H9 (cell line): ENCODE data around the gene NCKAP5. TPM values are rescaled to one million over a fixed set of nuclear protein-coding genes. Genes with fewer than 3 reads are reported as not detected.

Experiments
- DNase-seq: peaks from one replicate; pipeline ENCODE4 v3.0.0-alpha.2; 2017
- H2AFZ ChIP-seq: one replicate; pipeline ENCODE4 v1.6.1; 2013; ENCODE audit warnings: mild to moderate bottlenecking, low read length, control low read depth, moderate library complexity
- H2AK5ac ChIP-seq: 2 replicates; pipeline ENCODE4 v1.6.1; 2013; ENCODE audit warnings: low read length, control low read depth, mixed read lengths; ENCODE audit not compliant: insufficient read length
- H2BK120ac ChIP-seq: one replicate; pipeline ENCODE4 v1.6.1; 2013; ENCODE audit warnings: low read depth, mild to moderate bottlenecking, low read length, control low read depth, inconsistent platforms; ENCODE audit not compliant: poor library complexity, severe bottlenecking
- H2BK12ac ChIP-seq: 2 replicates; pipeline ENCODE4 v1.6.1; 2013; ENCODE audit warnings: low read length, control low read depth, mixed read lengths, low read depth; ENCODE audit not compliant: insufficient read length
- H2BK15ac ChIP-seq: 2 replicates; pipeline ENCODE4 v1.6.1; 2013; ENCODE audit warnings: low read depth, low read length, control low read depth
- H2BK20ac ChIP-seq: one replicate; pipeline ENCODE4 v1.6.1; 2013; ENCODE audit warnings: low read depth, mild to moderate bottlenecking, low read length, control low read depth, inconsistent platforms; ENCODE audit not compliant: poor library complexity, severe bottlenecking
- H2BK5ac ChIP-seq: 2 replicates; pipeline ENCODE4 v1.6.1; 2013; ENCODE audit warnings: low read length, control low read depth, mixed read lengths; ENCODE audit not compliant: insufficient read length
- H3K14ac ChIP-seq: 2 replicates; pipeline ENCODE4 v1.6.1; 2013; ENCODE audit warnings: low read length, control low read depth; ENCODE audit not compliant: insufficient read depth
- H3K18ac ChIP-seq: 2 replicates; pipeline ENCODE4 v1.6.1; 2013; ENCODE audit warnings: low read depth, mild to moderate bottlenecking, mixed read lengths, low read length, control low read depth; ENCODE audit not compliant: insufficient read length
- H3K23ac ChIP-seq: 2 replicates; pipeline ENCODE4 v1.6.1; 2013; ENCODE audit warnings: low read length, control low read depth, mixed read lengths, low read depth; ENCODE audit not compliant: insufficient read length
- H3K23me2 ChIP-seq: 2 replicates; pipeline ENCODE4 v1.6.1; 2013; ENCODE audit warnings: low read depth, mild to moderate bottlenecking, mixed read lengths, low read length, control low read depth; ENCODE audit not compliant: insufficient read length, poor library complexity, severe bottlenecking
- H3K27ac ChIP-seq: 2 replicates; pipeline ENCODE4 v1.5.1; 2013; ENCODE audit warnings: low read length, control low read depth, mixed read lengths, low read depth; ENCODE audit not compliant: insufficient read length
- H3K27me3 ChIP-seq: 2 replicates; pipeline ENCODE4 v1.6.1; 2013; ENCODE audit warnings: low read length, control low read depth, inconsistent platforms; ENCODE audit not compliant: insufficient read depth
- H3K4ac ChIP-seq: 2 replicates; pipeline ENCODE4 v1.6.1; 2013; ENCODE audit warnings: low read depth, mild to moderate bottlenecking, control low read depth, inconsistent platforms, low read length, moderate library complexity
- H3K4me1 ChIP-seq: 2 replicates; pipeline ENCODE4 v1.6.1; 2013; ENCODE audit warnings: low read length, control low read depth, inconsistent platforms; ENCODE audit not compliant: insufficient read depth
- H3K4me2 ChIP-seq: 2 replicates; pipeline ENCODE4 v1.6.1; 2013; ENCODE audit warnings: low read length, control low read depth, mixed read lengths; ENCODE audit not compliant: insufficient read length, insufficient read depth
- H3K56ac ChIP-seq: 2 replicates; pipeline ENCODE4 v1.6.1; 2013; ENCODE audit warnings: low read depth, mild to moderate bottlenecking, mixed read lengths, low read length, control low read depth; ENCODE audit not compliant: insufficient read length
- H3K79me1 ChIP-seq: 2 replicates; pipeline ENCODE4 v1.6.1; 2013; ENCODE audit warnings: low read depth, mild to moderate bottlenecking, moderate library complexity, low read length, control low read depth, inconsistent platforms; ENCODE audit not compliant: insufficient read depth, poor library complexity, severe bottlenecking
- H3K79me2 ChIP-seq: 2 replicates; pipeline ENCODE4 v1.6.1; 2013; ENCODE audit warnings: low read length, control low read depth, inconsistent platforms; ENCODE audit not compliant: insufficient read depth
- H3K9ac ChIP-seq: 2 replicates; pipeline ENCODE4 v1.6.1; 2013; ENCODE audit warnings: low read length, control low read depth, mixed read lengths; ENCODE audit not compliant: insufficient read length; ENCODE audit errors: extremely low read depth
- H3K9me3 ChIP-seq: one replicate; pipeline ENCODE4 v1.6.1; 2013; ENCODE audit warnings: low read depth, low read length, inconsistent platforms; ENCODE audit not compliant: control insufficient read depth
- H3T11ph ChIP-seq: one replicate; pipeline ENCODE4 v1.6.1; 2013; ENCODE audit warnings: mild to moderate bottlenecking, low read length, control low read depth, inconsistent platforms
- H4K20me1 ChIP-seq: one replicate; pipeline ENCODE4 v1.6.1; 2013; ENCODE audit not compliant: control insufficient read depth, insufficient read length, insufficient read depth
- H4K5ac ChIP-seq: 2 replicates; pipeline ENCODE4 v1.6.1; 2013; ENCODE audit warnings: low read depth, mild to moderate bottlenecking, mixed read lengths, low read length, control low read depth; ENCODE audit not compliant: insufficient read length
- H4K8ac ChIP-seq: replicated peaks from 2 replicates; pipeline ENCODE4 v1.6.1; 2013; ENCODE audit warnings: low read length, control low read depth, mixed read lengths, low read depth; ENCODE audit not compliant: insufficient read length
- H4K91ac ChIP-seq: 2 replicates; pipeline ENCODE4 v1.6.1; 2013; ENCODE audit warnings: low read depth, mild to moderate bottlenecking, moderate library complexity, mixed read lengths, low read length, control low read depth; ENCODE audit not compliant: insufficient read length
- H3K27ac Mint-ChIP-seq, 3 experiments: 2 replicates in 2 of 3; 3 replicates in 1 of 3; pipeline ENCODE4 v1.8.0; 2020 to 2021; ENCODE audit warnings: mixed read lengths in 3 of 3, mild to moderate bottlenecking in 1 of 3, moderate library complexity in 1 of 3
- H3K27me3 Mint-ChIP-seq: 2 replicates; pipeline ENCODE4 v1.8.0; 2021; ENCODE audit warnings: low read depth, mild to moderate bottlenecking, moderate library complexity, mixed read lengths
- H3K36me3 Mint-ChIP-seq, 3 experiments: 2 replicates in 2 of 3; 3 replicates in 1 of 3; pipeline ENCODE4 v1.8.0; 2020 to 2021; ENCODE audit warnings: low read depth in 3 of 3, mixed read lengths in 3 of 3; ENCODE audit not compliant: insufficient read depth in 1 of 3
- H3K4me1 Mint-ChIP-seq, 2 experiments: 2 replicates each; pipeline ENCODE4 v1.8.0; 2020; ENCODE audit warnings: mixed read lengths in 2 of 2
- H3K4me3 Mint-ChIP-seq, 2 experiments: 2 replicates in 1 of 2; 3 replicates in 1 of 2; pipeline ENCODE4 v1.8.0; 2020 to 2021; ENCODE audit warnings: mild to moderate bottlenecking in 2 of 2, mixed read lengths in 2 of 2, moderate library complexity in 1 of 2
- H3K9me3 Mint-ChIP-seq, 2 experiments: 2 replicates in 1 of 2; 3 replicates in 1 of 2; pipeline ENCODE4 v1.8.0; 2020; ENCODE audit warnings: mild to moderate bottlenecking in 2 of 2, mixed read lengths in 2 of 2, moderate library complexity in 1 of 2
- WGBS: extraction: QIAGEN DNeasy Blood & Tissue Kit; methylation state at CpG from one replicate; pipeline ENCODE4 v1.1.7; 2013; ENCODE audit warnings: missing lambda C conversion rate, low lambda C conversion rate, mixed read lengths; ENCODE audit not compliant: insufficient read length; ENCODE audit errors: extremely low coverage; 5-methylcytosine and 5-hydroxymethylcytosine counted together
- total RNA-seq: library from RNA; stranded (reverse); gene quantifications from 2 replicates; pipeline ENCODE4 v1.2.1, GENCODE V29; 2021
- TF ChIP-seq, protein P1 (sequence below): fragments of 200-600 bp; sonication (generic); conservative IDR thresholded peaks from 3 replicates; pipeline ENCODE4 v1.8.0; 2021; ENCODE audit warnings: antibody characterized with exemption, mild to moderate bottlenecking

The NCKAP5 gene
- total RNA-seq, 1 experiment from 2014 or later, result 0.26 TPM

DNA sequence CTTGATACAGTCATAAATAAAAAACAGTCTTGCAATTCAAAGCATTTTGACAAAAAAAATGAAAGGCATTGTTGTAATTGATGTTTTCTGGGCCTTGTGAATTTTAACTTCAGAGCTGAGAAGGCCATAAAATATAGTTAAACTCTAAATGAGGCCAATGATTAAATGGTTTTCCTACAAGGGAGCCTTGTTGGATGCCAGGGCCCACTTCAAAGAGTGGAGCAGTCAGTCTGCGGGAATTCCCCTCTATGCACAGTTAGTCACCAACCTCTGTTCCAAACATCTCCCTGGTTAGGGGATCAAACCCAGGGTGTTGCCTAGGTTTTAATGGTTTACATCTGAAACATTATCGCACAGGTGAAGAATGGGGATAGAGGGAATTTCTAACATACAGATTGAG is 143.4 kb downstream of the NCKAP5 start:
- Histone ChIP-seq H2BK20ac (no peak overlapping the region), H4K20me1 (no peaks in the 10 kb centered on the region), H2BK120ac (no peak overlapping the region), H3K14ac (no peak overlapping the region), H3K9ac (no peak overlapping the region), H3K4ac (no peak overlapping the region), H2BK12ac (no peak overlapping the region), H2AK5ac (no peak overlapping the region), H2BK5ac (no peak overlapping the region), H2BK15ac (no peak overlapping the region), H3K79me1 (no peaks in the 10 kb centered on the region), H3T11ph (no peak overlapping the region), H3K4me1 (peaks cover 8% of the 10 kb centered on the region; the same call in 1 of the 2 replicates), H3K18ac (no peak overlapping the region), H3K79me2 (no peaks in the 10 kb centered on the region), H3K27me3 (no peaks in the 10 kb centered on the region), H4K8ac (no peak overlapping the region), H3K23me2 (no peaks in the 10 kb centered on the region), H4K91ac (no peak overlapping the region), H4K5ac (no peak overlapping the region), H3K23ac (no peak overlapping the region), H3K27ac (no peak overlapping the region), H2AFZ (no peak overlapping the region), H3K56ac (no peak overlapping the region), H3K9me3 (no peaks in the 10 kb centered on the region), H3K4me2 (no peak overlapping the region)
- Mint-ChIP-seq H3K36me3 (no peaks in the 10 kb centered on the region; a peak in 1 of 7 replicates), H3K4me1 (peaks cover 35 to 36% of the 10 kb centered on the region in 2 experiments), H3K9me3 (peaks cover 2 to 3% of the 10 kb centered on the region in 2 experiments; a peak in 3 of 5 replicates), H3K27ac (no peak overlapping the region), H3K27me3 (no peaks in the 10 kb centered on the region), H3K4me3 (no peak overlapping the region)
- TF ChIP-seq, protein P1, sequence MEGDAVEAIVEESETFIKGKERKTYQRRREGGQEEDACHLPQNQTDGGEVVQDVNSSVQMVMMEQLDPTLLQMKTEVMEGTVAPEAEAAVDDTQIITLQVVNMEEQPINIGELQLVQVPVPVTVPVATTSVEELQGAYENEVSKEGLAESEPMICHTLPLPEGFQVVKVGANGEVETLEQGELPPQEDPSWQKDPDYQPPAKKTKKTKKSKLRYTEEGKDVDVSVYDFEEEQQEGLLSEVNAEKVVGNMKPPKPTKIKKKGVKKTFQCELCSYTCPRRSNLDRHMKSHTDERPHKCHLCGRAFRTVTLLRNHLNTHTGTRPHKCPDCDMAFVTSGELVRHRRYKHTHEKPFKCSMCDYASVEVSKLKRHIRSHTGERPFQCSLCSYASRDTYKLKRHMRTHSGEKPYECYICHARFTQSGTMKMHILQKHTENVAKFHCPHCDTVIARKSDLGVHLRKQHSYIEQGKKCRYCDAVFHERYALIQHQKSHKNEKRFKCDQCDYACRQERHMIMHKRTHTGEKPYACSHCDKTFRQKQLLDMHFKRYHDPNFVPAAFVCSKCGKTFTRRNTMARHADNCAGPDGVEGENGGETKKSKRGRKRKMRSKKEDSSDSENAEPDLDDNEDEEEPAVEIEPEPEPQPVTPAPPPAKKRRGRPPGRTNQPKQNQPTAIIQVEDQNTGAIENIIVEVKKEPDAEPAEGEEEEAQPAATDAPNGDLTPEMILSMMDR, result no peak
- no CpG with 5 or more reads among the region's 2 CpGs for WGBS
- DNase-seq, result no peak
